ENCODE data around the gene ACP5.

DNA sequence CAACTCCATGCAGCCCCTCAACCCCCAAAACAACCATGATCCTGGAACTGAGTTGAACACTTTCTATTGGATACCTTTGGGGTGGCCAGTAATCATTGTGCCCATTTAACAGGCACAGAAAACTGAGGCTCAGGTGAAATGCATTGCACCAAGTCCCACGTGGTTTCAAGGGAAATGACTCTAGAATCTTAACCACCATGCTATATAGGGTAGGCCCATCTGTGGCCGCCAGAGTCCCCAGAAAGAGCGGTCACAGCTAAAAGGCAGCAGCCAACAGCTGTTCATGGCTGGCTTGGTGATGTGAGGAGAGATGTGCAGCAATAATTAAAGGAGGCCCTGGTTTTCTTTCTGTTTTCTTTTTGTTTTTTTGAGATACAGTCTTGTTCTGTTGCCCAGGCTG is 36.2 kb downstream of the ACP5 start:
- TF ChIP-seq CTCF (tag by site-specific recombination; IDR thresholded peaks at IDR 0.05) = no peak
- TF ChIP-seq ZBTB1 (tag by site-specific recombination; IDR thresholded peaks at IDR 0.05) = no peak
- no peak for TF ChIP-seq ZBTB8A (tag by site-specific recombination; IDR thresholded peaks at IDR 0.05)
- TF ChIP-seq ZNF121 (tag by site-specific recombination; IDR thresholded peaks at IDR 0.05) = no peak
- no peak for TF ChIP-seq ZNF133 (tag by site-specific recombination; IDR thresholded peaks at IDR 0.05)
- no peak for TF ChIP-seq ZNF354C (tag by site-specific recombination; IDR thresholded peaks at IDR 0.05; ENCODE audit: borderline replicate concordance, low read depth)
